ENCODE measurements around the gene DIP2C.
"Not testable (repeated sequence)": the region's sequence is repeated elsewhere in the genome, so short reads cannot be mapped to it uniquely, and the experiment has no call there.

Gene DIP2C

DNA sequence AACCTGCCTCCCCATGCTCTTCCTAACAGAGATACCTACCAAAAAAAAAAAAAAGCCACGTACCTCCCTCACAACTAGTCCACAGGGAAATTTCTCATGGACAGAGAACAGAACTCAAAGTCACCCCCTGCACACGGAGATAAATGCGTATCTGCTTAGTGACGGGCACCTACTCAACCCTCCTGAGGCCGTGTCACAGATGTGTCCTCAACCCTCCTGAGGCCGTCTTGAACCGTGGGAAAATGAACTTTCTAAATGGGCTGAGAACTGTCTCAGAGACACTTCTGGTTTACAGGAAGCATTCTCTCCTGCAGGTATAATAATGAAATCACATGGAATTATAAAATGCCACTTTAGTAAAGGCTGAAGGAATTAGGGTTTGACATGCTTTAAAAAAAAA is 155.9 kb downstream of the DIP2C start:
- Histone ChIP-seq H3K9ac (ENCODE audit: low read depth in 1 of 2, low read length in 2 of 2) (no peak overlapping the region), H3K9me3 (ENCODE audit: control insufficient read depth in 2 of 2, low read length in 2 of 2) (no peaks in the 10 kb centered on the region), H3K36me3 (ENCODE audit: control insufficient read depth in 2 of 2, insufficient read depth in 2 of 2, low read length in 2 of 2) (no peaks in the 10 kb centered on the region), H3K4me1 (ENCODE audit: control insufficient read depth in 2 of 2, insufficient read depth in 2 of 2, low read length in 2 of 2) (no peaks in the 10 kb centered on the region), H3K27me3 (ENCODE audit: control insufficient read depth in 2 of 2, insufficient read depth in 2 of 2, low read length in 2 of 2) (no peaks in the 10 kb centered on the region), H3K4me3 (ENCODE audit: low read length in 2 of 2) (no peak overlapping the region), H3K27ac (ENCODE audit: low read depth in 2 of 2, low read length in 2 of 2) (no peak overlapping the region)

- H3K4me3 ChIP-seq (ENCODE audit: low read length in 2 of 2) = no peak overlapping the region
- H3K36me3 ChIP-seq (ENCODE audit: control insufficient read depth in 2 of 2, insufficient read depth in 2 of 2, low read length in 2 of 2) = no peaks in the 10 kb centered on the region
- H3K9ac ChIP-seq (ENCODE audit: low read depth in 1 of 2, low read length in 2 of 2) = no peak overlapping the region
- no peaks in the 10 kb centered on the region for H3K4me1 ChIP-seq (ENCODE audit: control insufficient read depth in 2 of 2, insufficient read depth in 2 of 2, low read length in 2 of 2)
- H3K9me3 ChIP-seq (ENCODE audit: control insufficient read depth in 2 of 2, low read length in 2 of 2) = no peaks in the 10 kb centered on the region
- H3K27me3 ChIP-seq (ENCODE audit: control insufficient read depth in 2 of 2, insufficient read depth in 2 of 2, low read length in 2 of 2) = no peaks in the 10 kb centered on the region
- H3K27ac ChIP-seq (ENCODE audit: low read depth in 2 of 2, low read length in 2 of 2) = no peak overlapping the region
These were observed 156.3 kb downstream of the DIP2C start for GRCh38 chr10:533186-533585.

GRCh38 chr10:532331-532730 is 157.1 kb downstream of the DIP2C start:
- not testable (repeated sequence) for H3K4me3 ChIP-seq (ENCODE audit: low read length in 2 of 2); H3K4me1 ChIP-seq (ENCODE audit: control insufficient read depth in 2 of 2, insufficient read depth in 2 of 2, low read length in 2 of 2); H3K36me3 ChIP-seq (ENCODE audit: control insufficient read depth in 2 of 2, insufficient read depth in 2 of 2, low read length in 2 of 2); H3K9ac ChIP-seq (ENCODE audit: low read depth in 1 of 2, low read length in 2 of 2); H3K9me3 ChIP-seq (ENCODE audit: control insufficient read depth in 2 of 2, low read length in 2 of 2); H3K27ac ChIP-seq (ENCODE audit: low read depth in 2 of 2, low read length in 2 of 2); H3K27me3 ChIP-seq (ENCODE audit: control insufficient read depth in 2 of 2, insufficient read depth in 2 of 2, low read length in 2 of 2)

GRCh38 chr10:531541-531940 is 157.9 kb downstream of the DIP2C start:
- Histone ChIP-seq H3K9me3 (ENCODE audit: control insufficient read depth in 2 of 2, low read length in 2 of 2) (no peaks in the 10 kb centered on the region), H3K36me3 (ENCODE audit: control insufficient read depth in 2 of 2, insufficient read depth in 2 of 2, low read length in 2 of 2) (no peaks in the 10 kb centered on the region), H3K27me3 (ENCODE audit: control insufficient read depth in 2 of 2, insufficient read depth in 2 of 2, low read length in 2 of 2) (no peaks in the 10 kb centered on the region), H3K4me3 (ENCODE audit: low read length in 2 of 2) (no peak overlapping the region), H3K9ac (ENCODE audit: low read depth in 1 of 2, low read length in 2 of 2) (no peak overlapping the region), H3K27ac (ENCODE audit: low read depth in 2 of 2, low read length in 2 of 2) (no peak overlapping the region), H3K4me1 (ENCODE audit: control insufficient read depth in 2 of 2, insufficient read depth in 2 of 2, low read length in 2 of 2) (no peaks in the 10 kb centered on the region)

DNA sequence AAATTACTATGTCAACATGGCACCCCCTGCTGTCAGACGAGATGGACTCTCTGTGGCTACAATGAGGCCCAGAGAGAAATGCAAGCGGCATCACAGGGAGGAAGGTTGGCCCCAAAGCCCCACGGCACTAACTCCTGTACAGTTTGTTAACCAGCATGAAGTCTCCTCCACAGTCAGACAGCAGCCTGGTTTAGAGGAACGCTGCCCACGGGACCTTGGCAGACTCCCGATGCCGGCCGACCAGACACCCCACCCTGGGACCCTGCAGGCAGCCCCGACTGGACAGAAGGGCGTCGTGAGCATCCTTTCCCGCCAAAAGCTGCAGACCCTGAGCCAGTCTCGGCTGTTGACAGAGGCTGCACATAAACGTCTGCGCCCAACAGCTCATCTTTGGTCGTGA is 158.8 kb downstream of the DIP2C start:
- Histone ChIP-seq H3K9ac (ENCODE audit: low read depth in 1 of 2, low read length in 2 of 2) (no peak overlapping the region), H3K9me3 (ENCODE audit: control insufficient read depth in 2 of 2, low read length in 2 of 2) (no peaks in the 10 kb centered on the region), H3K4me3 (ENCODE audit: low read length in 2 of 2) (no peak overlapping the region), H3K4me1 (ENCODE audit: control insufficient read depth in 2 of 2, insufficient read depth in 2 of 2, low read length in 2 of 2) (no peaks in the 10 kb centered on the region), H3K27me3 (ENCODE audit: control insufficient read depth in 2 of 2, insufficient read depth in 2 of 2, low read length in 2 of 2) (no peaks in the 10 kb centered on the region), H3K27ac (ENCODE audit: low read depth in 2 of 2, low read length in 2 of 2) (no peak overlapping the region), H3K36me3 (ENCODE audit: control insufficient read depth in 2 of 2, insufficient read depth in 2 of 2, low read length in 2 of 2) (no peaks in the 10 kb centered on the region)

DNA sequence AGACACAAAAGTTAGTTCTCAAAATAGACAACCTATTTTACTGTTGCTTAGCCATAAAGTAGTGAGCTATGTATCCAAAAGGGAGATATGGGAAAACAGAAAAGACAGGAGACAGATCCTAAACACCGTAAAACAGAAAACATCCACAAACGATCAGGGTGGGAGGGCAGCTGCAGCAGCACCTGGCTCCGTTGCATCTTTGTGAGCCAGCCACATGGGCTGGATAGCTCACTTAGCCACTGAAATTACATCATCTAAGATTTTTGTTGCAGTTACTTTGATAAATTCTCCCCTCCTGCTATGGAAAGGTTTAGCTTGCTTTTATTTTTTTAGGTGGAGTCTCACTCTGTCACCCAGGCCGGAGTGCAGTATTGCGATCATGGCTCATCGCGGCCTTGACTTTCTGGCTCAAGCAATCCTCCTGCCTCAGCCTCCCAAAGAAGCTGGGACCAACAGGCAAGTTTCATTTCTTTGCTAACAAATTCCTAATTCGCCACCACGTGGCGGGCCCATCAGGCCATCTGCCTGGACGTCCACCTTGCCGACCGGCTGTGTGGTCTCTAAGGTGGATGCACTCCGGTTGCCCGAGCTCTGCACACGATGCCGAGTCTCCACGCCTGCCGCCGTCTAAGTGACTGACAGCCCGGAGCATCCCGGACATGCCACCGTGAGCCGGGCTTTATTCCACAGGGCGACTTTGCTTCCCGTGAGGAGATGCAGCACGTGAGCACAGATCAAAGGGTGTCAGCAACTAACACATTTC is 159.8 kb downstream of the DIP2C start:
- Histone ChIP-seq H3K4me1 (ENCODE audit: control insufficient read depth in 2 of 2, insufficient read depth in 2 of 2, low read length in 2 of 2) (no peaks in the 10 kb centered on the region), H3K4me3 (ENCODE audit: low read length in 2 of 2) (no peak overlapping the region), H3K27me3 (ENCODE audit: control insufficient read depth in 2 of 2, insufficient read depth in 2 of 2, low read length in 2 of 2) (no peaks in the 10 kb centered on the region), H3K27ac (ENCODE audit: low read depth in 2 of 2, low read length in 2 of 2) (no peak overlapping the region), H3K9ac (ENCODE audit: low read depth in 1 of 2, low read length in 2 of 2) (no peak overlapping the region), H3K9me3 (ENCODE audit: control insufficient read depth in 2 of 2, low read length in 2 of 2) (no peaks in the 10 kb centered on the region), H3K36me3 (ENCODE audit: control insufficient read depth in 2 of 2, insufficient read depth in 2 of 2, low read length in 2 of 2) (no peaks in the 10 kb centered on the region)

GRCh38 chr10:528173-529165 is 161.0 kb downstream of the DIP2C start:
- Histone ChIP-seq H3K27ac (ENCODE audit: low read depth in 2 of 2, low read length in 2 of 2) (no peak overlapping the region), H3K9ac (ENCODE audit: low read depth in 1 of 2, low read length in 2 of 2) (no peak overlapping the region), H3K9me3 (ENCODE audit: control insufficient read depth in 2 of 2, low read length in 2 of 2) (no peaks in the 10 kb centered on the region), H3K36me3 (ENCODE audit: control insufficient read depth in 2 of 2, insufficient read depth in 2 of 2, low read length in 2 of 2) (no peaks in the 10 kb centered on the region), H3K27me3 (ENCODE audit: control insufficient read depth in 2 of 2, insufficient read depth in 2 of 2, low read length in 2 of 2) (no peaks in the 10 kb centered on the region), H3K4me3 (ENCODE audit: low read length in 2 of 2) (no peak overlapping the region), H3K4me1 (ENCODE audit: control insufficient read depth in 2 of 2, insufficient read depth in 2 of 2, low read length in 2 of 2) (no peaks in the 10 kb centered on the region)

DNA sequence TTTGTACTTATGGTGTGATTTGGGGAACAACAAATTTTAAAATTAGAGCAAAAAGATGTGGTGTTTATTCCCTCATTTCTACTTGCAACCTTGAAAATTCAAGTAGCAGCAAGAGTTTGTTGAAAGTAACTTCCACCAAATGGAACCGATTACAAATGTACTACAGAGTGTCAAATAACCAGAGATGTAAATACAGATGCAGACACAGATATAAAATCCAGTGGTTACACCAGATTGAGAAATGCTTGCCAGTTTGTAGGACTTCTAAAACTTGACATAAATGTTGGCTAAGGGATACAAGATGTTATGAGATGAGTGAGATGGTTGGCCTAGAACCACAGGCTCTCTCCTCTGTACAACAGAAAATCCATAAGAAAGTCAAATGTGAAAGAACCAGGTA is 162.1 kb downstream of the DIP2C start:
- no peaks in the 10 kb centered on the region for H3K4me1 ChIP-seq (ENCODE audit: control insufficient read depth in 2 of 2, insufficient read depth in 2 of 2, low read length in 2 of 2)
- H3K9ac ChIP-seq (ENCODE audit: low read depth in 1 of 2, low read length in 2 of 2) = no peak overlapping the region
- H3K4me3 ChIP-seq (ENCODE audit: low read length in 2 of 2) = no peak overlapping the region
- H3K27me3 ChIP-seq (ENCODE audit: control insufficient read depth in 2 of 2, insufficient read depth in 2 of 2, low read length in 2 of 2) = no peaks in the 10 kb centered on the region
- no peak overlapping the region for H3K27ac ChIP-seq (ENCODE audit: low read depth in 2 of 2, low read length in 2 of 2)
- no peaks in the 10 kb centered on the region for H3K9me3 ChIP-seq (ENCODE audit: control insufficient read depth in 2 of 2, low read length in 2 of 2)
- H3K36me3 ChIP-seq (ENCODE audit: control insufficient read depth in 2 of 2, insufficient read depth in 2 of 2, low read length in 2 of 2) = no peaks in the 10 kb centered on the region

GRCh38 chr10:526651-527312 is 162.7 kb downstream of the DIP2C start:
- no peaks in the 10 kb centered on the region for H3K4me1 ChIP-seq (ENCODE audit: control insufficient read depth in 2 of 2, insufficient read depth in 2 of 2, low read length in 2 of 2)
- no peak overlapping the region for H3K9ac ChIP-seq (ENCODE audit: low read depth in 1 of 2, low read length in 2 of 2)
- no peak overlapping the region for H3K27ac ChIP-seq (ENCODE audit: low read depth in 2 of 2, low read length in 2 of 2)
- no peaks in the 10 kb centered on the region for H3K27me3 ChIP-seq (ENCODE audit: control insufficient read depth in 2 of 2, insufficient read depth in 2 of 2, low read length in 2 of 2)
- H3K4me3 ChIP-seq (ENCODE audit: low read length in 2 of 2) = no peak overlapping the region
- no peaks in the 10 kb centered on the region for H3K36me3 ChIP-seq (ENCODE audit: control insufficient read depth in 2 of 2, insufficient read depth in 2 of 2, low read length in 2 of 2)
- no peaks in the 10 kb centered on the region for H3K9me3 ChIP-seq (ENCODE audit: control insufficient read depth in 2 of 2, low read length in 2 of 2)

Data from mucosa of rectum (tissue), 2 donors.